ENCODE results near the gene IQCH. TPM values are rescaled to one million over a fixed set of nuclear protein-coding genes. Genes with fewer than 3 reads are reported as not detected.

Gene IQCH
- total and polyA plus RNA-seq, 2 of the 4 experiments (the other 2 are of a cell fraction), result 0.60 to 2.5 TPM

DNA sequence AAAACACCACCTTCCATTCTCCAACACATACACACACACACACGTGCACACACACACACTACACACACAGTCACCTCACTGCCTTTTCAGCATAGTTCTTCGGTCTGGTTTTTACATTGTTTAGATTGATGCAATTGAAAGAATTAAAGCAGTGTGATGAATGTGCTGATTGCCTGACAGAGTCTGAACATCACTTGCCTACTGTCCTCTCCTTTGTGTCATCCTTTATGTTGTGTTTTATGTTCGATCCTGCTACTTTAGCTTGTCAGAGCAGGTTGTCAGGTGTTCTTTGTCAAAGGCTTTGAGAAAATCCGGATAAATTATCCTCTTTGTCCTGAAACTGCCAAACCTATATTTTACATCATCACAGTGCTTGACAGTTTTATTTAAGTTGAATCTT is 80.4 kb downstream of the IQCH start:
- dilution Hi-C loops (cut with HindIII; ENCODE audit: low sequenced_read_pairs, unreplicated experiment) (no loop called here), intact Hi-C loops (cut with micrococcal nuclease) (no loop called here), in situ Hi-C loops (cut with MboI; ENCODE audit: low sequenced_read_pairs) (no loop called here)
- Histone ChIP-seq H3K9ac (ENCODE audit: low read depth, low read length) (no peak overlapping the region), H4K91ac (ENCODE audit: insufficient read depth, low read depth, low read length) (no peak overlapping the region), H2BK15ac (ENCODE audit: low read depth, low read length) (no peak overlapping the region), H2BK120ac (ENCODE audit: low read depth, low read length) (no peak overlapping the region), H3K9me3 (ENCODE audit: control insufficient read depth, insufficient read depth, low read length) (no peaks in the 10 kb centered on the region), H3K23ac (ENCODE audit: low read depth, low read length) (no peak overlapping the region), H3K79me1 (ENCODE audit: low read depth in 1 of 2, low read length in 2 of 2) (no peaks in the 10 kb centered on the region), H3K4me3 (ENCODE audit: insufficient read depth, low read depth, low read length) (no peak overlapping the region), H2AK5ac (ENCODE audit: low read depth, low read length) (no peak overlapping the region), H4K5ac (ENCODE audit: low read depth, low read length) (no peak overlapping the region), H2AFZ (replicated peaks; ENCODE audit: low read length, poor library complexity) (no peak overlapping the region), H3K56ac (ENCODE audit: extremely low read depth, insufficient read depth, low read length) (no peak overlapping the region), H2BK5ac (ENCODE audit: low read depth, low read length, poor library complexity, severe bottlenecking) (no peak overlapping the region), H3K4ac (ENCODE audit: low read depth, low read length) (no peak overlapping the region), H3K27ac (ENCODE audit: insufficient read depth, low read length) (no peak overlapping the region), H4K8ac (ENCODE audit: low read depth in 2 of 2, low read length in 2 of 2) (no peak overlapping the region), H3K14ac (replicated peaks; ENCODE audit: low read depth, low read length) (no peak overlapping the region), H3K4me1 (ENCODE audit: control insufficient read depth, insufficient read depth, low read length) (peaks cover 2% of the 10 kb centered on the region; the same call in 1 of the 2 replicates), H3K4me2 (ENCODE audit: low read depth, low read length) (no peak overlapping the region; the same call in 1 of the 2 replicates), H3K27me3 (ENCODE audit: control insufficient read depth, insufficient read depth, low read length) (peaks cover 9% of the 10 kb centered on the region), H3K36me3 (ENCODE audit: control insufficient read depth, insufficient read depth, low read length) (no peaks in the 10 kb centered on the region), H2AK9ac (replicated peaks; ENCODE audit: low read depth, low read length, poor library complexity) (no peak overlapping the region), H3K18ac (ENCODE audit: low read depth, low read length) (no peak overlapping the region), H2BK20ac (ENCODE audit: low read depth, low read length) (no peak overlapping the region), H4K20me1 (ENCODE audit: insufficient read depth, low read length) (no peaks in the 10 kb centered on the region), H3K9me1 (ENCODE audit: insufficient read depth, low read length) (no peaks in the 10 kb centered on the region)
- DNase-seq (no peak), ATAC-seq (ENCODE audit: low read depth) (no peak; the same call in 1 of the 2 replicates)
- CTCF ChIA-PET, result no interaction called here
- BruUV-seq (replicated peaks), result no TSS peak
- POLR2A ChIA-PET (ENCODE audit: unreplicated experiment), result no interaction called here
- no CpG with 5 or more reads among the region's 4 CpGs for WGBS, 2 experiments (ENCODE audit: extremely low coverage in 2 of 2, insufficient read length in 1 of 2)
- TF ChIP-seq NFE2L2 (IDR thresholded peaks at IDR 0.05; ENCODE audit: low read depth, low read length) (no peak), RCOR1 (IDR thresholded peaks at IDR 0.05; ENCODE audit: insufficient replicate concordance, low read length) (no peak), MAFK (IDR thresholded peaks at IDR 0.05; ENCODE audit: low read depth, low read length) (no peak), BHLHE40 (IDR thresholded peaks at IDR 0.05; ENCODE audit: low read depth, low read length) (no peak), RFX5 (IDR thresholded peaks at IDR 0.05; ENCODE audit: low read depth, low read length) (no peak), CHD1 (IDR thresholded peaks at IDR 0.05; ENCODE audit: low read depth, low read length) (no peak), FOS (IDR thresholded peaks at IDR 0.05; ENCODE audit: low read depth, low read length) (no peak), CEBPB (IDR thresholded peaks at IDR 0.05; ENCODE audit: low read depth, low read length) (no peak), POLR2A (IDR thresholded peaks at IDR 0.05; ENCODE audit: low read depth, low read length) (no peak), SMC3 (IDR thresholded peaks at IDR 0.05; ENCODE audit: low read depth, low read length) (no peak)
- TF ChIP-seq, protein P1, sequence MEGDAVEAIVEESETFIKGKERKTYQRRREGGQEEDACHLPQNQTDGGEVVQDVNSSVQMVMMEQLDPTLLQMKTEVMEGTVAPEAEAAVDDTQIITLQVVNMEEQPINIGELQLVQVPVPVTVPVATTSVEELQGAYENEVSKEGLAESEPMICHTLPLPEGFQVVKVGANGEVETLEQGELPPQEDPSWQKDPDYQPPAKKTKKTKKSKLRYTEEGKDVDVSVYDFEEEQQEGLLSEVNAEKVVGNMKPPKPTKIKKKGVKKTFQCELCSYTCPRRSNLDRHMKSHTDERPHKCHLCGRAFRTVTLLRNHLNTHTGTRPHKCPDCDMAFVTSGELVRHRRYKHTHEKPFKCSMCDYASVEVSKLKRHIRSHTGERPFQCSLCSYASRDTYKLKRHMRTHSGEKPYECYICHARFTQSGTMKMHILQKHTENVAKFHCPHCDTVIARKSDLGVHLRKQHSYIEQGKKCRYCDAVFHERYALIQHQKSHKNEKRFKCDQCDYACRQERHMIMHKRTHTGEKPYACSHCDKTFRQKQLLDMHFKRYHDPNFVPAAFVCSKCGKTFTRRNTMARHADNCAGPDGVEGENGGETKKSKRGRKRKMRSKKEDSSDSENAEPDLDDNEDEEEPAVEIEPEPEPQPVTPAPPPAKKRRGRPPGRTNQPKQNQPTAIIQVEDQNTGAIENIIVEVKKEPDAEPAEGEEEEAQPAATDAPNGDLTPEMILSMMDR (conservative IDR thresholded peaks at IDR 0.05; ENCODE audit: low read depth, low read length), result no peak
- TF ChIP-seq, protein P2, sequence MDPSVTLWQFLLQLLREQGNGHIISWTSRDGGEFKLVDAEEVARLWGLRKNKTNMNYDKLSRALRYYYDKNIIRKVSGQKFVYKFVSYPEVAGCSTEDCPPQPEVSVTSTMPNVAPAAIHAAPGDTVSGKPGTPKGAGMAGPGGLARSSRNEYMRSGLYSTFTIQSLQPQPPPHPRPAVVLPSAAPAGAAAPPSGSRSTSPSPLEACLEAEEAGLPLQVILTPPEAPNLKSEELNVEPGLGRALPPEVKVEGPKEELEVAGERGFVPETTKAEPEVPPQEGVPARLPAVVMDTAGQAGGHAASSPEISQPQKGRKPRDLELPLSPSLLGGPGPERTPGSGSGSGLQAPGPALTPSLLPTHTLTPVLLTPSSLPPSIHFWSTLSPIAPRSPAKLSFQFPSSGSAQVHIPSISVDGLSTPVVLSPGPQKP (IDR thresholded peaks at IDR 0.05; ENCODE audit: borderline replicate concordance, low read depth, low read length), result no peak
